Measurements from ENCODE around the gene SERPINA3. TPM values are rescaled to one million over a fixed set of nuclear protein-coding genes. Genes with fewer than 3 reads are reported as not detected.
"Not testable (repeated sequence)": the region's sequence is repeated elsewhere in the genome, so short reads cannot be mapped to it uniquely, and the experiment has no call there.

SERPINA3 gene
- total RNA-seq, 1 donor from 2014 or later: not detected

DNA sequence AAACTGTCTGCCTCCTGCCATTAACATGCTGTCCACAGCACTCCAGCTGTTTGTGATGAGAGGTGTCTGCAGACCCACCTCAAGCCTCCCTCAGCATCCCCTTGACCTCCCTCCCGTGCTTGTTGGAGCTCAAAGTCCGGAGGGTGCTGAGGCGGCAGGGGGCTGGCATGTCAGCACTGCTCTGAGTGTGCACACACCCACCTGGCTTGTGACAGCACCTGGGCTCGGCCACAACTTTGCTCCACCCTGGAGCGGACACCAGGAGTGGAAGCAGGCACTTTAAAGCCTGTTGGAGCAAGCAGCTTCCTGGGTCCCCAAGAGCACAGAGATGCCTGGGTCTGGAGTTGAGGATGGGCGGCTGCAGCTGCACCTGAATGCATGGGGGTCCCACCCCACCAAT lies 20.9 kb downstream of the SERPINA3 start:
- Mint-ChIP-seq H3K9me3 (no peaks in the 10 kb centered on the region), H3K27ac (no peak overlapping the region), H3K4me1 (ENCODE audit: low read depth) (no peaks in the 10 kb centered on the region), H3K36me3 (ENCODE audit: low read depth) (no peaks in the 10 kb centered on the region), H3K27me3 (ENCODE audit: low read depth) (peaks cover 6% of the 10 kb centered on the region), H3K4me3 (ENCODE audit: low read depth) (no peak overlapping the region)
- no peak for DNase-seq (ENCODE audit: low spot score)
- intact Hi-C loops (cut with micrococcal nuclease): no loop called here

DNA sequence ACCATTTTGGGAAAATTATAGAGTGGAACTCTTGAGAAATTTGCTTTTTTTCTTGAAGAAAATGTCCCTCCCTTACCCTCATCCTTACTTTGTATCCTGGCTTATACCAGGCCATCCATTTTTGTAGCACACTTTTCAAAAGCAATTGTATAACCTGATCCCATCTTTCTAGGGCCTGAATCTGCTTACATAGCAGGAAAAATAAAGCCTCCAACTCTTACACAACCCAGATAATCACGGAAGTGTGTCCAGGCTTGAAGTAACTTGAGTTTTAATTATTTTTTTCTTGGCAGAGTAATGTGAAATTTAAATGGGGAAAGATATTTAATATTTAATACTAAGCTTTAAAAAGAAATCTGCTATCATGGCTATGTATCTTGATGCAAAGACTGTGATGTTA lies 23.0 kb downstream of the SERPINA3 start:
- no peak overlapping the region for H3K4me3 Mint-ChIP-seq (ENCODE audit: low read depth)
- no peaks in the 10 kb centered on the region for H3K36me3 Mint-ChIP-seq (ENCODE audit: low read depth)
- no peaks in the 10 kb centered on the region for H3K4me1 Mint-ChIP-seq (ENCODE audit: low read depth)
- no peak for DNase-seq (ENCODE audit: low spot score)
- no peak overlapping the region for H3K27ac Mint-ChIP-seq
- H3K27me3 Mint-ChIP-seq (ENCODE audit: low read depth): peaks cover 1% of the 10 kb centered on the region
- intact Hi-C loops (cut with micrococcal nuclease): no loop called here
- no peaks in the 10 kb centered on the region for H3K9me3 Mint-ChIP-seq

DNA sequence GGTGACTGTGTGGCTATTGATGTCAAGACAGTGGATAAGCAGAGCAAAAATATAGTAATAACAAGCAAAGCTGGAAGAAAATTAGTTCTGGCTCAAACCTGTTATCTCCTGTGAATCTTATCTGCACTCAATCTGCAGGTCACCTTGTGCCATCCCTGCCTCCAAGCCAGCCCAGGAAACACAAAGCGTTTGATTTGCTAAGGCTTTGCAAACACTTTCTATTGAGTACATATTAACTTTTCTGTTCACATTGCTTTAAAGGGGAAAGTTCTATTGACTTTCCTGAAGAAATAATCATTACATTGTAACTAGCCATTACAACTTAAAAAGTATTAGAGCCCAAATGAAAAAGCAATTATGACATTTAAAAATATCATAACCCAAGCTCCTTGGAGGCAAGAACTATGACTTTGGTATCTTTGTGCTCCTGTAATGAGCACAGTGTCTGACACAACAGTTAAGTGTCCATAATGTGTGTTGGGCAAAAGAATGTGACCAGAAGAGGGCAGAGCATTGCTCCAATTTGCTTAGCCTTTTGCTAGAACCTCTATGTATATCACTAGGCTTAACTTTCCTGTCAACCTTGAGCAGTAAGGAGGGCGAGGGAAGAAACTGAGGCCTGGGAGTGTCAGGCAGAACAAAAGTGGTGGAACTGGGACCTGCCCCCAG lies 24.7 kb downstream of the SERPINA3 start:
- no peaks in the 10 kb centered on the region for H3K9me3 Mint-ChIP-seq
- no peaks in the 10 kb centered on the region for H3K27me3 Mint-ChIP-seq (ENCODE audit: low read depth)
- H3K27ac Mint-ChIP-seq: no peak overlapping the region
- no peaks in the 10 kb centered on the region for H3K4me1 Mint-ChIP-seq (ENCODE audit: low read depth)
- intact Hi-C loops (cut with micrococcal nuclease): no loop called here
- no peaks in the 10 kb centered on the region for H3K36me3 Mint-ChIP-seq (ENCODE audit: low read depth)
- no peak for DNase-seq (ENCODE audit: low spot score)
- no peak overlapping the region for H3K4me3 Mint-ChIP-seq (ENCODE audit: low read depth)

DNA sequence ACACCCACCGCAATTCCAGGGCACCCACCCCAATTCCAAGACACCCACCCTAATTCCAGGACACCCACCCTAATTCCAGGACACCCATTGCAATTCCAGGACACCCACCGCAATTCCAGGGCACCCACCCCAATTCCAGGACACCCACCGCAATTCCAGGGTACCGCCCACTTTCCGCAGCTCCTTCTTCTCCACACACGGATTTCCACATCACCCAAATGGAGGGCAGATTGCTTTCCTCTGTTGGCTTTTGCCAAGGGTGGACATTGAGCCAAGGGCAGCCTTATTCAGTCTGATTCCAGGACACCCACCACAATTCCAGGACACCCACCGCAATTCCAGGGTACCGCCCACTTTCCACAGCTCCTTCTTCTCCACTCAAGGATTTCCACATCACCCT lies 25.6 kb downstream of the SERPINA3 start:
- intact Hi-C loops (cut with micrococcal nuclease); H3K36me3 Mint-ChIP-seq (ENCODE audit: low read depth); H3K4me1 Mint-ChIP-seq (ENCODE audit: low read depth); H3K27ac Mint-ChIP-seq; H3K27me3 Mint-ChIP-seq (ENCODE audit: low read depth); H3K9me3 Mint-ChIP-seq; DNase-seq (ENCODE audit: low spot score); H3K4me3 Mint-ChIP-seq (ENCODE audit: low read depth): not testable (repeated sequence)

DNA sequence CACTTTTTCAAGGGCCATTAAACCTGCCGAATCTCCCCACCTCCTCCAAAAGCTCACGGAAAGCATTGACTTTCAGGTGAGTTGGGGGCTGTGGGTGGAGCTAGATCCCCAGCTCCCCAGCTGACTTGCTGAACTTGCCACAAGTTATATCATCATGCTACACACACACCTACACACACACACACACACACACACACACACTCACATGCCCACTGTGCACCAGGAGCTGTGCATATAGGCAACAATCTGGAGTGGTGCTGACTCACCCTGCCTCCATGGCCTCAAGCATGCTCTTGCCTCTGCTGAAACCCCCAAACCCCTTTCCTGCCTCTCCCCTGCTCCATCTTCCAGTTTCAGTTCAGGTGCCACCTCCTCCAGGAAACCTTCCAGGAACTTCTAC lies 26.1 kb downstream of the SERPINA3 start:
- Mint-ChIP-seq H3K4me3 (ENCODE audit: low read depth) (no peak overlapping the region), H3K27me3 (ENCODE audit: low read depth) (no peaks in the 10 kb centered on the region), H3K27ac (no peak overlapping the region), H3K4me1 (ENCODE audit: low read depth) (no peaks in the 10 kb centered on the region), H3K36me3 (ENCODE audit: low read depth) (no peaks in the 10 kb centered on the region), H3K9me3 (no peaks in the 10 kb centered on the region)
- no peak for DNase-seq (ENCODE audit: low spot score)
- intact Hi-C loops (cut with micrococcal nuclease): no loop called here

DNA sequence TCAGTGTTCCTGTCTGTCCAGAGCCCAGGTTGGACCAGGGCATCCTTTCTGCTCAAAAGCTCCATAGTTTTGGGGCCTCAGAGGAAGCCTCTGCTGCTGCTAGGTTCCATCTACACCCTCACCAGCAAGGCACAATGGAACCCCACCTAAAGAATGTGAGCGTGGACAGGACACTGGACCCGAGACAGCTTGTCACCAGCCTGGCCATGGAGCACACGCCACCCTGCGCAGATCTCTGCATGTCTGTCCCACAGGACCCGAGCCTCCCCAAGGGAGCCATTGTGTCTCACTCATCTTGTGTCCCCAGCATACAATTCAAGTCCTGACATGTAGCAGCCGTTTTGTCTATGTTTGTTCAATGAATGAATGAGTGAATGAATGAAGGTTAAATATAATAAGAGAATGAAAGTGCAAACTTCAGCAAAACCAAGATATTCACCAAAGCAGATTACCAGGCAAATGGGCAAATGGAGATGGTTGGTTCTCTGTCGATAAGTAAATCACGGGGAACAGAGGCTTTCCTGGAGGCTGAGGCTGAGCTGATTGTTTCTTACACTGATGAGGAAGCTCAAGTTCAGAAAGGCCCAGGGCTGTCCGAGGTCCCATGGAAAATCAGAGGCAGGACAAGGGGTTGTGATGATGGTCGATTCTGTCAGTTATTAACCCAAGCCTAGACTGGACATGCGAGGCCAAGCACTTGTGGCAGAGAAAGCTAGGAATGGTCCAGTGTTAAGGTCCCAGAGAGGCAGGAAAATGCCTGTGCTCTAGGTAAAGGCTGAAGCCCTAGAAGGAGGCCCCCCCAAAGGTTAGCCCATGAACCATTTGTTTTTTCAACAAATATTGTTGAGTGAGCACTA lies 27.0 kb downstream of the SERPINA3 start:
- no peaks in the 10 kb centered on the region for H3K4me1 Mint-ChIP-seq (ENCODE audit: low read depth)
- no peak overlapping the region for H3K27ac Mint-ChIP-seq
- no peak overlapping the region for H3K4me3 Mint-ChIP-seq (ENCODE audit: low read depth)
- no peaks in the 10 kb centered on the region for H3K36me3 Mint-ChIP-seq (ENCODE audit: low read depth)
- DNase-seq (ENCODE audit: low spot score): no peak
- no peaks in the 10 kb centered on the region for H3K27me3 Mint-ChIP-seq (ENCODE audit: low read depth)
- intact Hi-C loops (cut with micrococcal nuclease): no loop called here
- no peaks in the 10 kb centered on the region for H3K9me3 Mint-ChIP-seq

DNA sequence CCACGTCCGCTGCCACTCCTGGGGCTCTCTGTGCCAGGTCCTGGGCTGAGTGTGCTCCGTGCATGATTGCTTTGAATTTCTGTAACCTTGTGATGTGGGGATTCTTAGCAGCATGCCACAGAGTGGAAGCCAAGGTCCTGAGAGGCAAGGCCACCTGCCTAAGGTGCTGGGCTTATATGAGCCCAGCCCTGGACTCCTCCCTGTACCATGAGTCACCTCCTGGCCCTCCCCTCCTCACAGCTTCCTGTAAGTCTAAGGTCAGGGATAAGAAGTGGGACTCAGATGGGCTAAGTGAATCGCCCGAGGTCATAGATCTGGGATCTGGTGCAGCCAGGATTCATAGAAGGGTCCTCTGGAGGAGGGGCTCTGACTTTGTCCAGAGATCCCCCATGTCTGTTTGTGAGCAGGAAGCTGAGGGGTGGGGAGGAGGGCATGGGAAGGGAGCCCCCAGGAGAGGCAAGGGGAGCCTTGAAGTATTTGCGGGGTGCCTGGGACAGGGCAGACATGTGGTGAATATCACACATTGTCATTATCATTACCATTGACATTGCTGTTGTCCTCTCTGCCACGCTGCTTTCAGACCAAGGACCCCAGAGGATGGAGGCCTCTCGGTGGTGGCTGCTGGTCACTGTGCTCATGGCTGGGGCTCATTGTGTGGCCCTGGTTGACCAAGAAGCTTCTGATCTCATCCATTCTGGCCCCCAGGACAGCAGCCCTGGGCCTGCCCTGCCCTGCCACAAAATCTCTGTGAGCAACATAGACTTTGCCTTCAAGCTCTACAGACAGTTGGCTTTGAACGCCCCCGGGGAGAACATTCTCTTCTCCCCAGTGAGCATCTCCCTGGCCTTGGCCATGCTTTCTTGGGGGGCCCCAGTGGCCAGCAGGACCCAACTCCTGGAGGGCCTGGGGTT lies 28.8 kb downstream of the SERPINA3 start:
- Mint-ChIP-seq H3K36me3 (ENCODE audit: low read depth) (no peaks in the 10 kb centered on the region), H3K4me3 (ENCODE audit: low read depth) (no peak overlapping the region), H3K4me1 (ENCODE audit: low read depth) (no peaks in the 10 kb centered on the region), H3K9me3 (no peaks in the 10 kb centered on the region), H3K27me3 (ENCODE audit: low read depth) (no peaks in the 10 kb centered on the region), H3K27ac (no peak overlapping the region)
- DNase-seq (ENCODE audit: low spot score): no peak
- intact Hi-C loops (cut with micrococcal nuclease): no loop called here

DNA sequence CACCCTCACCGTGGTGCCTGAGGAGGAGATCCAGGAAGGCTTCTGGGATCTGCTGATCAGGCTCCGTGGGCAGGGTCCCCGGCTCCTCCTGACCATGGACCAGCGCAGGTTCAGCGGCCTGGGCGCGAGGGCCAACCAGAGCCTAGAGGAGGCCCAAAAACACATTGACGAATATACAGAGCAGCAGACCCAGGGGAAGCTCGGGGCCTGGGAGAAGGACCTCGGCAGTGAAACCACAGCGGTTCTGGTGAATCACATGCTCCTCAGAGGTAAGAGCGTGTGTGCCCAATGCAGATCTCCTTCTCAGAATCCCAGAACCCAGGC lies 29.4 kb downstream of the SERPINA3 start:
- H3K36me3 Mint-ChIP-seq (ENCODE audit: low read depth): no peaks in the 10 kb centered on the region
- DNase-seq (ENCODE audit: low spot score): no peak
- intact Hi-C loops (cut with micrococcal nuclease): no loop called here
- H3K4me1 Mint-ChIP-seq (ENCODE audit: low read depth): no peaks in the 10 kb centered on the region
- no peaks in the 10 kb centered on the region for H3K9me3 Mint-ChIP-seq
- H3K4me3 Mint-ChIP-seq (ENCODE audit: low read depth): no peak overlapping the region
- no peaks in the 10 kb centered on the region for H3K27me3 Mint-ChIP-seq (ENCODE audit: low read depth)
- no peak overlapping the region for H3K27ac Mint-ChIP-seq

DNA sequence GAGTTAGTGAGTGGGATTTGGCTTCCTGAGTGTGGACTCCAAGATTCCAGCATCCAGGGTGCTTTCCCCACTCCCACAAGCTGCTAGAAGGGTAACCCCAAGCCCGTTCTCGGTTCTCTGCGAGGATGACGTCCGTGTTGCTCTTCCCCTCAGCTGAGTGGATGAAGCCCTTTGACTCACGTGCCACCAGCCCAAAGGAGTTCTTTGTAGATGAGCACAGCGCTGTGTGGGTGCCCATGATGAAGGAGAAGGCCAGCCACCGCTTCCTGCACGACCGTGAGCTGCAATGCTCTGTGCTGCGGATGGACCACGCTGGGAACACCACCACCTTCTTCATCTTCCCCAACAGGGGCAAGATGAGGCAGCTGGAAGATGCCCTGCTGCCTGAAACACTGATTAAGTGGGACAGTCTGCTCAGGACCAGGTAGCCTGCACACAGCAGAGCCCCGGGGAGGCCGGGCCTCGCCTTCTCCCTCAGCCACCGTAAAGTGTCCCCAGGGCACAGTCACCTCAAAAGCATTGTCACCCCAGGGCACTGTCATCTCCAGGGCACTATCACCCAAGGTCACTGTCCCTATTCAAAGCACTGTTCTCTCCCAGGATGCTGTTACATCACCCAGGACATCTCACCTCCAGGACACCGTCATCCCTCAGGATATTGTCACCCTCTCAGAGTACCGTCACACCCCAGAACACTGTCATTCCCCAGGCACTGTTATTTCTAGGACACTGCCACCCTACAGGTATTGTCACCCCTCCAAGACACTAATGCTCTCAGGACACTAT lies 31.3 kb downstream of the SERPINA3 start:
- H3K27me3 Mint-ChIP-seq (ENCODE audit: low read depth): no peaks in the 10 kb centered on the region
- no peaks in the 10 kb centered on the region for H3K4me1 Mint-ChIP-seq (ENCODE audit: low read depth)
- no peaks in the 10 kb centered on the region for H3K9me3 Mint-ChIP-seq
- DNase-seq (ENCODE audit: low spot score): no peak
- H3K36me3 Mint-ChIP-seq (ENCODE audit: low read depth): no peaks in the 10 kb centered on the region
- H3K4me3 Mint-ChIP-seq (ENCODE audit: low read depth): no peak overlapping the region
- no peak overlapping the region for H3K27ac Mint-ChIP-seq
- intact Hi-C loops (cut with micrococcal nuclease): no loop called here

DNA sequence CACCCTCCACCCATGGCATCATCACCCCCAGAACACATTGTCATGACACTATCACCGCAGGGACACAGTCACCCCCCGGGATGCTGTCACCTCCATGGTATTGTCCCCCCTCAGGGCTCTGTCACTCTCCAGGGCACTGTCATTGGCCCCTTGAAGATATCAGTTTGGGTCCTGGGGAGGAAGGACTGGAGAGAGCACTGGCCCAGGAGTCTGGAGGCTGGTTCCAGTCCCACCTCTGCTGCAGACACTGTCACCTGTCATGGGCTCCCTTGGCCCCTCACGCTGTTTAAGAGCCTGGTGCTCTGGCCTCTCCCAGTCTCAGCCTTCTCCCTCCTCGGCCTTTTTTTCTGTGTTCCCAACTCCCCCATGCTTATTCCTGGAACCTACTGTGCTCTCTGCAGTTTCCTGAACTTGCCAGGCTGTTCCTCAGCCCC lies 31.9 kb downstream of the SERPINA3 start:
- H3K27ac Mint-ChIP-seq: no peak overlapping the region
- peaks cover 4% of the 10 kb centered on the region for H3K9me3 Mint-ChIP-seq
- H3K4me3 Mint-ChIP-seq (ENCODE audit: low read depth): no peak overlapping the region
- no peaks in the 10 kb centered on the region for H3K27me3 Mint-ChIP-seq (ENCODE audit: low read depth)
- no peaks in the 10 kb centered on the region for H3K4me1 Mint-ChIP-seq (ENCODE audit: low read depth)
- intact Hi-C loops (cut with micrococcal nuclease): no loop called here
- no peaks in the 10 kb centered on the region for H3K36me3 Mint-ChIP-seq (ENCODE audit: low read depth)
- no peak for DNase-seq (ENCODE audit: low spot score)

DNA sequence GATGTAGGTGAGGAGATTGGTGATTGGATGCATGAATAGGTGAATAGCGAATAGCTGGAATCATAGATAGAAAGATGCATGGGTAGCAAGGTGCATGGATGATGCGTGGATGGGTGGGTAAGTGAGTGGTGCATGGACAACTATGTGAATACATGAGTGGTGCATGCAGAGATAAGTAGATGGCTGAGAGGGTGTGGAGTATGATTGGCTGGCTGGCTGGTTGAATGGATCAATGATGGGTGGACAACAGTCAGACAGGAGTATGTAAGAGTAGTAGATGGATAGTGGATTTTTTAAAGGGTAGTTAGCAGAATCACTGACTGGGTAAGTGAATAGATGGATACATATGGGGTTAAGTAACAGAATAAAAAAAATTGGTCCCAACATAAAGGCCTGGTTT lies 33.9 kb downstream of the SERPINA3 start:
- Mint-ChIP-seq H3K4me1 (ENCODE audit: low read depth) (no peaks in the 10 kb centered on the region), H3K27me3 (ENCODE audit: low read depth) (no peaks in the 10 kb centered on the region), H3K4me3 (ENCODE audit: low read depth) (no peak overlapping the region), H3K9me3 (peaks cover 4% of the 10 kb centered on the region), H3K27ac (no peak overlapping the region), H3K36me3 (ENCODE audit: low read depth) (no peaks in the 10 kb centered on the region)
- intact Hi-C loops (cut with micrococcal nuclease): no loop called here
- DNase-seq (ENCODE audit: low spot score): no peak

DNA sequence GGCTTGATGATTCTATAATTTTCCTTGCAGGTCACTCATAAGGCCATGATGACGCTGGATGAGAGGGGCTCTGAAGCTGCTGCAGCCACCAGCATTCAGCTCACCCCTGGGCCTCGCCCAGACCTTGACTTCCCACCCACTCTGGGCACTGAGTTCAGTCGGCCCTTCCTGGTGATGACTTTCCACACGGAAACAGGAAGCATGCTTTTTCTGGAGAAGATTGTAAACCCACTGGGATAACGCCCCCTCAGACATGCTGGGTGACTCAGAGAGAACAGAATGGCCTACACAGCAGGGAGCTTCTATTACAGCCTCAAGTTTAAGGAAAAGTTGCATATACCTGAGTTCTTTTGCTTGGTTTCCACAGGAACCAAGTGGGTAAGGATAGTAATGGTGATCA lies 34.3 kb downstream of the SERPINA3 start:
- no peaks in the 10 kb centered on the region for H3K4me1 Mint-ChIP-seq (ENCODE audit: low read depth)
- intact Hi-C loops (cut with micrococcal nuclease): no loop called here
- peaks cover 4% of the 10 kb centered on the region for H3K9me3 Mint-ChIP-seq
- H3K27me3 Mint-ChIP-seq (ENCODE audit: low read depth): no peaks in the 10 kb centered on the region
- H3K4me3 Mint-ChIP-seq (ENCODE audit: low read depth): no peak overlapping the region
- H3K36me3 Mint-ChIP-seq (ENCODE audit: low read depth): no peaks in the 10 kb centered on the region
- DNase-seq (ENCODE audit: low spot score): no peak
- H3K27ac Mint-ChIP-seq: no peak overlapping the region

Measured in activated T-helper 2 cell treated with anti-CD3 and anti-CD28 coated beads, Interferon-gamma antibody, Interleukin-2, Interleukin-4, amounts not matched to agents 10 μg/mL and 5 μg/mL and 100 μg/mL, durations not matched to agents 14 hours and 24 hours and 36 hours (primary cell).